SK-N-SH (cell line): Measurements from ENCODE around the gene SLAMF8. TPM values are rescaled to one million over a fixed set of nuclear protein-coding genes. Genes with fewer than 3 reads are reported as not detected.

Source experiments
- CTCF ChIA-PET: fragments of 300-600, 350-600 bp; formaldehyde crosslinking; extraction: SDS; loops from one replicate; lab custom pipeline; 2021; lab: Yijun Ruan, JAX
- POLR2A ChIA-PET: fragments of 350-600 bp; sonication (Branson Sonifier 250); formaldehyde crosslinking; extraction: SDS; loops from one replicate; lab custom pipeline; 2020; ENCODE audit warnings: antibody characterized with exemption, inconsistent platforms; lab: Yijun Ruan, JAX
- DNase-seq: peaks from one replicate; pipeline ENCODE4 v3.0.0; 2012
- H2AFZ ChIP-seq: fragments of 200-600 bp; sonication (generic); 2 replicates; pipeline ENCODE4 v1.8.1; 2016; ENCODE audit warnings: antibody characterized with exemption, mild to moderate bottlenecking, low read depth
- H3F3A ChIP-seq: fragments of 200-600 bp; sonication (generic); replicated peaks from 2 replicates; pipeline ENCODE3; 2016; ENCODE audit warnings: antibody characterized with exemption, mild to moderate bottlenecking; ENCODE audit not compliant: insufficient read depth
- H3K27ac ChIP-seq, 2 experiments: fragments of 200-500 bp in 1 of 2; fragments of 200-600 bp in 1 of 2; sonication (Bioruptor generic) in 1 of 2; sonication (generic), shearing (Covaris generic) in 1 of 2; 2 replicates each; pipeline versions ENCODE4 v1.5.1 to v1.6.1; 2014 to 2016; ENCODE audit warnings: low read depth in 2 of 2, inconsistent platforms in 1 of 2, low read length in 1 of 2, mild to moderate bottlenecking in 1 of 2, mixed read lengths in 1 of 2
- H3K27me3 ChIP-seq: fragments of 200-600 bp; sonication (generic), shearing (Covaris generic); 2 replicates; pipeline ENCODE4 v1.6.1; 2016; ENCODE audit warnings: mixed run types; ENCODE audit not compliant: insufficient read depth
- H3K36me3 ChIP-seq, 2 experiments: fragments of 200-500 bp in 1 of 2; fragments of 200-600 bp in 1 of 2; sonication (Bioruptor generic) in 1 of 2; sonication (generic) in 1 of 2; replicated peaks in 1 of 2; 2 replicates each; pipeline versions ENCODE3 to v1.5.1; 2014 to 2016; ENCODE audit warnings: low read length in 1 of 2, mild to moderate bottlenecking in 1 of 2; ENCODE audit not compliant: insufficient read depth in 2 of 2, control insufficient read depth in 1 of 2
- H3K4me1 ChIP-seq, 2 experiments: fragments of 200-500 bp in 1 of 2; fragments of 200-600 bp in 1 of 2; sonication (Bioruptor generic) in 1 of 2; sonication (generic), shearing (Covaris generic) in 1 of 2; 2 replicates each; pipeline versions ENCODE4 v1.5.1 to v1.6.1; 2014 to 2016; ENCODE audit warnings: low read depth in 1 of 2, low read length in 1 of 2, mixed run types in 1 of 2; ENCODE audit not compliant: insufficient read depth in 2 of 2, control insufficient read depth in 1 of 2
- H3K4me2 ChIP-seq: fragments of 200-600 bp; sonication (generic), shearing (Covaris generic); 2 replicates; pipeline ENCODE4 v1.6.1; 2017; ENCODE audit warnings: mixed run types
- H3K4me3 ChIP-seq, 2 experiments: fragments of 200-500 bp in 1 of 2; fragments of 200-600 bp in 1 of 2; sonication (Bioruptor generic) in 1 of 2; sonication (generic), shearing (Covaris generic) in 1 of 2; 2 replicates each; pipeline versions ENCODE4 v1.5.1 to v1.8.1; 2014 to 2016; ENCODE audit warnings: low read depth in 2 of 2, inconsistent platforms in 1 of 2, low read length in 1 of 2, mild to moderate bottlenecking in 1 of 2, mixed read lengths in 1 of 2, moderate library complexity in 1 of 2
- H3K79me2 ChIP-seq: fragments of 200-600 bp; sonication (generic); 2 replicates; pipeline ENCODE4 v1.8.1; 2017; ENCODE audit warnings: mild to moderate bottlenecking; ENCODE audit not compliant: insufficient read depth
- H3K9ac ChIP-seq: fragments of 200-600 bp; sonication (generic); 2 replicates; pipeline ENCODE4 v1.6.1; 2017; ENCODE audit warnings: mixed run types
- H3K9me2 ChIP-seq: fragments of 200-600 bp; sonication (generic); 2 replicates; pipeline ENCODE4 v1.6.1; 2017; ENCODE audit warnings: mixed run types
- H3K9me3 ChIP-seq: fragments of 200-600 bp; sonication (generic); 2 replicates; pipeline ENCODE4 v1.6.1; 2017; ENCODE audit warnings: mixed run types, mild to moderate bottlenecking, moderate library complexity
- H4K20me1 ChIP-seq: fragments of 200-600 bp; sonication (generic); 2 replicates; pipeline ENCODE4 v1.6.1; 2017; ENCODE audit warnings: mild to moderate bottlenecking, mixed run types; ENCODE audit not compliant: insufficient read depth
- CHD2 ChIP-seq: fragments of 150-350 bp; IDR thresholded peaks from 2 replicates; pipeline ENCODE4 v1.6.1; 2018; ENCODE audit warnings: low read length; ENCODE audit not compliant: partially characterized antibody
- ELF1 ChIP-seq: IDR thresholded peaks from 2 replicates; pipeline ENCODE4 v1.4.0; 2012
- EP300 ChIP-seq, 2 experiments: IDR thresholded peaks; 2 replicates each; pipeline versions ENCODE4 v1.4.0 to v1.6.1; 2012; ENCODE audit warnings: borderline replicate concordance in 1 of 2, low read depth in 1 of 2, low read length in 1 of 2
- EZH2phosphoT487 ChIP-seq: fragments of 200-600 bp; sonication (generic); IDR thresholded peaks from 2 replicates; pipeline ENCODE4 v1.6.1; 2017; ENCODE audit warnings: low read depth, mixed run types, mild to moderate bottlenecking, antibody characterized with exemption, moderate library complexity, borderline replicate concordance
- FOSL2 ChIP-seq: IDR thresholded peaks from 2 replicates; pipeline ENCODE4 v1.4.0; 2012; ENCODE audit warnings: low read depth, mild to moderate bottlenecking, moderate library complexity, borderline replicate concordance
- JUND ChIP-seq: IDR thresholded peaks from 2 replicates; pipeline ENCODE4 v1.4.0; 2012
- MEF2A ChIP-seq: IDR thresholded peaks from 2 replicates; pipeline ENCODE4 v1.4.0; 2012; ENCODE audit warnings: low read depth, borderline replicate concordance
- POLR2AphosphoS5 ChIP-seq: IDR thresholded peaks from 2 replicates; pipeline ENCODE4 v1.6.1; 2012; ENCODE audit warnings: low read depth, low read length
- RAD21 ChIP-seq: IDR thresholded peaks from 2 replicates; pipeline ENCODE4 v1.6.1; 2012; ENCODE audit warnings: mild to moderate bottlenecking, low read length
- RXRA ChIP-seq: IDR thresholded peaks from 2 replicates; pipeline ENCODE4 v1.4.0; 2012; ENCODE audit warnings: low read depth, mild to moderate bottlenecking, borderline replicate concordance
- SIN3A ChIP-seq: IDR thresholded peaks from 2 replicates; pipeline ENCODE4 v1.6.1; 2012; ENCODE audit warnings: low read depth, mild to moderate bottlenecking, low read length, moderate library complexity, borderline replicate concordance
- TCF12 ChIP-seq: IDR thresholded peaks from 2 replicates; pipeline ENCODE4 v1.4.0; 2012
- WGBS: methylation state at CpG from one replicate; pipeline ENCODE4 v1.1.6; 2017; ENCODE audit warnings: low lambda C conversion rate; 5-methylcytosine and 5-hydroxymethylcytosine counted together
- polyA plus RNA-seq, 3 experiments: library from polyadenylated mRNA; depleted of rRNA; stranded (reverse); fragments of >200 nt; gene quantifications; 2 replicates each; pipeline ENCODE4 v1.2.3, GENCODE V29; 2012
- TF ChIP-seq, protein P1 (sequence below): IDR thresholded peaks from 2 replicates; pipeline ENCODE4 v1.4.0; 2012; ENCODE audit warnings: low read depth, borderline replicate concordance

Gene SLAMF8
- polyA plus RNA-seq, 1 of the 3 experiments (the other 2 are of a cell fraction), result not detected

DNA sequence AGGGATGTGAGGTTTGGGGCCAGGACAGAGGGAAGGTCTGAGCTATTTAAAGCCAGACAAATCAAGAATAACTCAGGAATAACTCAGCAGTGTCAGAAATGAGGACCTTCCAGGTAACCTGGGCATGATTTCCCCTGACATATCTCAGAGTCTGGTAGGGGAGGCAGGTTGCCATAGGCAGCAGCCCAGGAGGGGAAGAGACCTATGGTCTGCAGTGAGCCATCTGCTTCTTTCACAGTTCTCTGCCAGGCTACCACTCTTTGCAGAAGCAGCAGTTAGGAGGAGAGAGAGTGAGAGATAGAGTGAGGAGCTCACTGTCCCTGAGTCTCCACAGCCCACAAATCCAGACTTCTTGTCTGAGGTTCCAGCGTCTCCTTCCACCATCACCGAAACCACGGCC, 42.1 kb downstream of the SLAMF8 start:
- WGBS, result 85% methylated on average over 3 of the region's 3 CpGs
- CTCF ChIA-PET, result interaction anchor here (1.6 to 7.1 kb wide), 3 partner anchors 11 to 88 kb away, joined by 3 to 46 read pairs (median 5); partner anchors contain the start of gene DUSP23
- H3K4me3 ChIP-seq, result no peak overlapping the region
- POLR2A ChIA-PET, result interaction anchor here (0.6 kb wide), 1 partner anchor 9 kb away, joined by 3 read pairs; no protein-coding TSS in a partner anchor
- H3K36me3 ChIP-seq, result no peaks in the 10 kb centered on the region
- no peak overlapping the region for H3K27ac ChIP-seq
- no peaks in the 10 kb centered on the region for H3K9me2 ChIP-seq
- TF ChIP-seq RAD21 (no peak), EZH2phosphoT487 (no peak), ELF1 (no peak), RXRA (no peak), SIN3A (no peak), POLR2AphosphoS5 (no peak), EP300 (IDR thresholded peaks at IDR 0.05; ENCODE audit: borderline replicate concordance in 1 of 2, low read depth in 1 of 2, low read length in 1 of 2) (no peak)
- TF ChIP-seq, protein P1, sequence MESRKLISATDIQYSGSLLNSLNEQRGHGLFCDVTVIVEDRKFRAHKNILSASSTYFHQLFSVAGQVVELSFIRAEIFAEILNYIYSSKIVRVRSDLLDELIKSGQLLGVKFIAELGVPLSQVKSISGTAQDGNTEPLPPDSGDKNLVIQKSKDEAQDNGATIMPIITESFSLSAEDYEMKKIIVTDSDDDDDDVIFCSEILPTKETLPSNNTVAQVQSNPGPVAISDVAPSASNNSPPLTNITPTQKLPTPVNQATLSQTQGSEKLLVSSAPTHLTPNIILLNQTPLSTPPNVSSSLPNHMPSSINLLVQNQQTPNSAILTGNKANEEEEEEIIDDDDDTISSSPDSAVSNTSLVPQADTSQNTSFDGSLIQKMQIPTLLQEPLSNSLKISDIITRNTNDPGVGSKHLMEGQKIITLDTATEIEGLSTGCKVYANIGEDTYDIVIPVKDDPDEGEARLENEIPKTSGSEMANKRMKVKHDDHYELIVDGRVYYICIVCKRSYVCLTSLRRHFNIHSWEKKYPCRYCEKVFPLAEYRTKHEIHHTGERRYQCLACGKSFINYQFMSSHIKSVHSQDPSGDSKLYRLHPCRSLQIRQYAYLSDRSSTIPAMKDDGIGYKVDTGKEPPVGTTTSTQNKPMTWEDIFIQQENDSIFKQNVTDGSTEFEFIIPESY, result no peak
- H3K27me3 ChIP-seq, result no peaks in the 10 kb centered on the region
- no peaks in the 10 kb centered on the region for H3K79me2 ChIP-seq
- no peak overlapping the region for H3K4me2 ChIP-seq
- H4K20me1 ChIP-seq, result no peaks in the 10 kb centered on the region
- H3K9me3 ChIP-seq, result no peaks in the 10 kb centered on the region
- H3F3A ChIP-seq, result no peaks in the 10 kb centered on the region
- no peak overlapping the region for H2AFZ ChIP-seq
- DNase-seq, result no peak
- no peak overlapping the region for H3K9ac ChIP-seq
- H3K4me1 ChIP-seq, result peaks cover 5 to 9% of the 10 kb centered on the region in 2 experiments; a peak in 1 of 4 replicates

GRCh38 chr1:159869173-159869572, 42.5 kb downstream of the SLAMF8 start:
- H3F3A ChIP-seq, result no peaks in the 10 kb centered on the region
- H3K9me3 ChIP-seq, result no peaks in the 10 kb centered on the region
- no peaks in the 10 kb centered on the region for H3K27me3 ChIP-seq
- no peaks in the 10 kb centered on the region for H3K9me2 ChIP-seq
- no peaks in the 10 kb centered on the region for H3K36me3 ChIP-seq
- H3K27ac ChIP-seq, result no peak overlapping the region
- H2AFZ ChIP-seq, result no peak overlapping the region; the same call in 1 of the 2 replicates
- DNase-seq, result no peak
- no peak overlapping the region for H3K4me2 ChIP-seq
- WGBS, result 36% methylated on average over 4 of the region's 4 CpGs
- H3K4me1 ChIP-seq, result peaks cover 5 to 9% of the 10 kb centered on the region in 2 experiments; a peak in 1 of 4 replicates
- no peaks in the 10 kb centered on the region for H3K79me2 ChIP-seq
- no peak overlapping the region for H3K9ac ChIP-seq
- ChIA-PET POLR2A (interaction anchor here (0.6 kb wide), 1 partner anchor 8 kb away, joined by 3 read pairs; no protein-coding TSS in a partner anchor), CTCF (interaction anchor here (1.6 to 7.1 kb wide), 3 partner anchors 11 to 88 kb away, joined by 3 to 46 read pairs (median 5); partner anchors contain the start of gene DUSP23)
- H4K20me1 ChIP-seq, result no peaks in the 10 kb centered on the region
- H3K4me3 ChIP-seq, result no peak overlapping the region
- no peak for TF ChIP-seq CHD2
- TF ChIP-seq SIN3A, result no peak
- TF ChIP-seq FOSL2, result peak; percentile 24; the same call in 1 of the 2 replicates
- TF ChIP-seq TCF12, result peak; percentile 29
- TF ChIP-seq MEF2A, result no peak
- TF ChIP-seq POLR2AphosphoS5, result no peak
- 0 out of 2 replicates have a peak, but pooled peaks have one; percentile 8 for TF ChIP-seq JUND
- TF ChIP-seq, all 33 proteins: peak for 3
